Activated CD4-positive, alpha-beta memory T cell treated with anti-CD3 and anti-CD28 coated beads for 36 hours (primary cell): ENCODE measurements around the gene DQX1. TPM values are rescaled to one million over a fixed set of nuclear protein-coding genes. Genes with fewer than 3 reads are reported as not detected.

Experiments
- CTCF ChIA-PET: fragments of 350-600 bp; sonication (Branson Sonifier 250); formaldehyde crosslinking; loops from one replicate; lab custom pipeline; 2021; ENCODE audit warnings: antibody characterized with exemption, inconsistent platforms; lab: Charles Lee
- POLR2A ChIA-PET: fragments of 350-600 bp; sonication (Branson Sonifier 250); formaldehyde crosslinking; loops from one replicate; lab custom pipeline; 2021; ENCODE audit warnings: antibody characterized with exemption; lab: Charles Lee
- DNase-seq: peaks from one replicate; pipeline ENCODE4 v3.0.0-alpha.2; 2020
- H3K27ac Mint-ChIP-seq: one replicate; pipeline ENCODE4 v1.8.0; 2021; ENCODE audit warnings: mixed read lengths
- H3K27me3 Mint-ChIP-seq: one replicate; pipeline ENCODE4 v1.8.0; 2021; ENCODE audit warnings: mixed read lengths
- H3K36me3 Mint-ChIP-seq: one replicate; pipeline ENCODE4 v1.8.0; 2021; ENCODE audit warnings: mixed read lengths
- H3K4me1 Mint-ChIP-seq: one replicate; pipeline ENCODE4 v1.8.0; 2021; ENCODE audit warnings: low read depth, mixed read lengths
- H3K4me3 Mint-ChIP-seq: one replicate; pipeline ENCODE4 v1.8.0; 2021; ENCODE audit warnings: mild to moderate bottlenecking, mixed read lengths
- H3K9me3 Mint-ChIP-seq: one replicate; pipeline ENCODE4 v1.8.0; 2021; ENCODE audit warnings: mixed read lengths
- intact Hi-C: fragments of 100-400 bp; cut with micrococcal nuclease; formaldehyde crosslinking; loops from one replicate; pipeline ENCODE4 v1.15.1; 2023
- total RNA-seq, 2 experiments: library from RNA; stranded (reverse); gene quantifications; one replicate each; pipeline ENCODE4 v1.2.3, GENCODE V29; 2021

DQX1 gene
- total RNA-seq, 2 experiments from 2014 or later: 0.33 to 0.56 TPM

DNA sequence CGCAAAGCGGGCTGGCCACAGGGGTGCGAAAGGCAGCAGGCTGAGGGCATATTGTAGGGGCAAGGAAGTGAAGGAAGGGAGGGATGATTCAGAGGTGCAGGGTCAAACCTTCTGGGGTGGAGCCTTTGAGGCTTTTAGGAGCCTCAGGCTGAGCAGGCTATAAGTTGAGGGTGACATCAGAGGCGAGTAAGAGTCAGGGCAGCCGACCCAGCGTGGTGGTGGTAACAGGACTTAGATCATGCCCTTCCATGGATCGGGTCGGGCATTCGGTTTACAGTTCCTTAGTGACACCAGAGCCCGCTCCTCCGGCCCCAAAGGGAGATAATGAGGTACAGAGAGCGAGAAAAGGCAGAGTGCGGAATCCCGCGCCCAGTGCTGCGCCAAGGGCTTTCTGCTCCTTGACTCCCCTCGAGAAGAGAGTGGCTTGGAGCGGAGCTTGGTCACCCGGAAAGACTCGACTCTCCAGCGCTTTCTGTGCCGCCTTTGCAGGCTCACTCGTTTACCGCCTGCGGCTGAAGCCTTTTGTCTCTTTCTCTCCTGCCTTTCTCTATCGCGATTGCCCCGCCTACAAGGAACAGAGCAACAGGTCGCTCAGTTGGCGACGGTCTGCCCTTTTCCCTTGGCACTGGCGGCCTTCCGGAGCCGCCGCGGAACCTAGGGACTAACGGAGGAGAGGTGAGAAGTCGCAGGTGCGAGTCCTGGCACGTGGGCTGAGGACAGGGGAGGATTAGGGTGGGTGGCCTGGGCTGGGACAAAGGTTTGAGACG lies 27.3 kb downstream of the DQX1 start:
- CTCF ChIA-PET: interaction anchor here (0.9 to 1.7 kb wide), 3 partner anchors 16 to 91 kb away, joined by 3 to 7 read pairs (median 3); partner anchors contain the start of genes CCDC142 and TTC31
- no peaks in the 10 kb centered on the region for H3K9me3 Mint-ChIP-seq
- peaks cover 35% of the 10 kb centered on the region for H3K4me1 Mint-ChIP-seq
- intact Hi-C loops: loop anchor here (1.0 to 5.0 kb wide), 3 partner anchors 15 to 34 kb away; partner anchors contain the start of gene TTC31
- H3K27me3 Mint-ChIP-seq: peaks cover 51% of the 10 kb centered on the region
- peak overlapping the region; percentile 75 for H3K4me3 Mint-ChIP-seq
- H3K36me3 Mint-ChIP-seq: peaks cover under 1% of the 10 kb centered on the region
- H3K27ac Mint-ChIP-seq: peak overlapping the region; percentile 20
- POLR2A ChIA-PET: interaction anchor here (1.0 to 1.3 kb wide), 3 partner anchors 15 to 31 kb away, joined by 3 to 5 read pairs (median 5); partner anchors contain the start of genes AUP1, CCDC142, HTRA2 and TTC31
- DNase-seq: peak; percentile 58

DNA sequence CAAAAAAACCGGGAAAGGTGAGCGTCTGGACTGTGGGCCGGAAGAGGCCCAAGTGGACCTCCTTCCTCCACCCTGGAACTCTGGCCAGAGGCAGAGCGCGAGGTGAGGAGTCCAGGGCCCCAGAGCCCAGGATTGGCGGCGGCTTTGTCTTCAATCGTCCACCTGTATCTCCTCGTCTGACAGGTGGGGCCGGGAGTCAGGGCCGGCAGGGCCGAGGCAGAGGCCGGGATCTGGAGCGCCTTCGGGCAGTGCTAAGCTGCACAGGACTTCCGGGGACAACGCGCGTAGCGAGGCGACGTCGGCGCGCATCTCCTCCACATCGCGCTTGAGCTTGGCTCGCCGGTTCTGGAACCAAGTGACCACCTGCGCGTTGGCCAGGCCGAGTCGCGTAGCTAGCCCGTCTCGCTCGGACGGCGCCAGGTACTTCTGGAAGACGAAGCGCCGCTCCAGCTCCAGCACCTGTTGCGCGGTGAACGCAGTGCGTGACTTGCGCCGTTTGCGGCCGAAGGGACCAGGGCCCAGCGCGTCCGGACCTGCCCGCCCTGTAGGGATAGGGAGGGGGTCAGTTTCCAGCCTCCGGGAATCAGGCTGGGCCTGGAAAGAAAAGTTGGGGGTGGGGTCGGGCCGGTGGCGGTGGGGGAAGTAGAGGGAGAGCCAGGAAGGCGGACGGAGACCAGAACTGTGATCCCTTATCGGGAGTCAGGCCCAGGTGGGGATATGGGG lies 28.1 kb downstream of the DQX1 start:
- Mint-ChIP-seq H3K36me3 (peaks cover 3% of the 10 kb centered on the region), H3K27ac (peak overlapping the region; percentile 20), H3K27me3 (peaks cover 45% of the 10 kb centered on the region), H3K4me1 (peaks cover 28% of the 10 kb centered on the region), H3K4me3 (peak overlapping the region; percentile 75), H3K9me3 (no peaks in the 10 kb centered on the region)
- CTCF ChIA-PET: interaction anchor here (0.9 to 1.7 kb wide), 3 partner anchors 15 to 92 kb away, joined by 3 to 7 read pairs (median 3); partner anchors contain the start of genes CCDC142 and TTC31
- intact Hi-C loops: loop anchor here (1.0 to 5.0 kb wide), 3 partner anchors 15 to 34 kb away; partner anchors contain the start of gene TTC31
- DNase-seq: peak; percentile 42
- POLR2A ChIA-PET: interaction anchor here (1.0 to 1.8 kb wide), 4 partner anchors 9 to 31 kb away, joined by 3 to 6 read pairs (median 5); partner anchors contain the start of genes AUP1, CCDC142, HTRA2 and PCGF1

DNA sequence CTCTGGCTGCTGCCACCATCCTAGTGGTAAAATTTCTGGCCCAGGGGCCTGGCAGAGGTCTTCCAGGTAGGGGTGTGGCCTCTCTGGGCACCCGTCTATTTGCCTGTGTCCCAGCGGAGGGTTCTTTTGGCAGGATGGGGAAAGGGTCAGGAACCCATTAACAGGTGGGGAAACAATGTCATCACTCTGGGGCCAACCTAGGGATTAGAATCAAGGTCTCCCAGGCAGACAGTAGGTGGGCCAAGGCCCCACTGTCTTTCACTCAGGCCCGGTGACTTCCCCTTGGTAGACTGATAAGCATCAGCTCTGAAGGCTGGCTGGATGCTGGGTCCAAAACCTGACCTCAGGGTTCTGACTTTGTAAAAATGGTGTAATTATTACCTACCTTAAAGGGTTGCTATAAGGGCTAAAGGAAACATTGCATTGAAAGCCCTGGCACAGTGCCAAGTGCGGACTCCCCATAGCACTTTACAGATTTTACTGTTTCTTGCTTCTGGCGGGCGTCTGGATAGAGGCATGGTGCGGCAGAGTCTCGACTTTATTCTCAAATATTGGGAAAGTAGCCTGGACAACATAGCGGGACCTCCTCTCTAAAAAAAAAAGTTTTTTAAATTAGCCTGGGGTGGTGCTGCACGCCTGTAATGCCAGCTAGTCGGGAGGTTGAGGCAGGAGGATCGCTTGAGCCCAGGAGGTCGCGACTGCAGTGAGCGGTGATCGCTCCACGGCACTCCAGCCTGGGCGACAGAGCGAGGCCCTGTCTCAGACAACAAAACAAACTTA lies 28.8 kb downstream of the DQX1 start:
- ChIA-PET CTCF (interaction anchor here (0.9 to 1.5 kb wide), 2 partner anchors 15 to 78 kb away, joined by 3 to 7 read pairs; partner anchors contain the start of genes CCDC142 and TTC31), POLR2A (interaction anchor here (1.0 to 1.8 kb wide), 4 partner anchors 10 to 32 kb away, joined by 3 to 6 read pairs (median 5); partner anchors contain the start of genes AUP1, CCDC142, HTRA2 and PCGF1)
- H3K9me3 Mint-ChIP-seq: no peaks in the 10 kb centered on the region
- peaks cover 39% of the 10 kb centered on the region for H3K27me3 Mint-ChIP-seq
- H3K4me1 Mint-ChIP-seq: peaks cover 21% of the 10 kb centered on the region
- H3K27ac Mint-ChIP-seq: no peak overlapping the region
- peaks cover 7% of the 10 kb centered on the region for H3K36me3 Mint-ChIP-seq
- intact Hi-C loops: loop anchor here (5.0 kb wide), 1 partner anchor 35 kb away; no protein-coding TSS in a partner anchor
- no peak for DNase-seq
- H3K4me3 Mint-ChIP-seq: peak overlapping the region; percentile 75

DNA sequence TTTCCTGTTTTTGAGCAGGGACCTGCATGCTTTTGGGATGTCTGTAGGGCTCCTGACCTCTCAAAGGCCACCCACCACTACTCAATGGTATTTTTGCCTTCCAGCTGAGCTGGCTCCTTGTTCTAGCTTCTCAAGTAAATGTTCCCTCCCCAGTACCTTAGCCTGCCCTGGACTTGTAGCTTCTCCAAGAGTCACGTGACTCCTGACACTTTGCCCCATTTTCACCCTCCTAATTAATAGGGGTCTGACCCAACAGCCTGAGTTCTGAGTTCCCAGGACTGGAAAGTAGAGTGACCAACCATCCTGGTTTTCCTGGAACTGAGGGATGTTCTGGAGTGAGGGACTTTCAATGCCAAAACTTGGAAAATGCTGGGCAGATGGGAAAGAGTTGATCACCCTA lies 30.6 kb downstream of the DQX1 start:
- Mint-ChIP-seq H3K27me3 (peaks cover 23% of the 10 kb centered on the region), H3K36me3 (peaks cover 15% of the 10 kb centered on the region), H3K9me3 (no peaks in the 10 kb centered on the region), H3K4me1 (peaks cover 17% of the 10 kb centered on the region), H3K27ac (no peak overlapping the region), H3K4me3 (no peak overlapping the region)
- intact Hi-C loops: loop anchor here (5.0 kb wide), 1 partner anchor 37 kb away; no protein-coding TSS in a partner anchor
- CTCF ChIA-PET: interaction anchor here (0.7 kb wide), 1 partner anchor 49 kb away, joined by 3 read pairs; no protein-coding TSS in a partner anchor
- no peak for DNase-seq
- POLR2A ChIA-PET: no interaction called here

DNA sequence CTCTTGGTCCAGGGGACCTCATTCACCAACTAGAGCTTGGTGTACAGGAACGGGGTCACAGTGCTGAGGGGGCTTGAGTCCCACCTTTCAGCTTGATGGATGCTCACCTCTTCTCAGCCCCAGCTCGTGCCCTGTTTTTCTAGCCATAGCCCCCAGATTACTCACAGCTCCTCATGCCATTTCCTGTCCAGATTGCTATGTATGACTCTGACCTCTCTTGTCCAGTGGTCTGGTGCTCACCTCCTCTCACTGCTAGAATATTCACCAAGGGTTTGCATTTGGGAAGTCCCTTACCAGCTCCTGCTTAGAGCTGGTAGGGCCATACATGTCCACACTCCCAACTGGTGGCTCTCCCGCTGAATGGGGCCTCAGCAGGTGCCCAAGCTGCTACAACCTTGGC lies 32.5 kb downstream of the DQX1 start:
- no peak for DNase-seq
- peaks cover 11% of the 10 kb centered on the region for H3K4me1 Mint-ChIP-seq
- H3K27ac Mint-ChIP-seq: no peak overlapping the region
- H3K27me3 Mint-ChIP-seq: peaks cover 7% of the 10 kb centered on the region
- no peaks in the 10 kb centered on the region for H3K9me3 Mint-ChIP-seq
- ChIA-PET POLR2A (interaction anchor here (1.1 kb wide), 1 partner anchor 21 kb away, joined by 3 read pairs; no protein-coding TSS in a partner anchor), CTCF (interaction anchor here (0.6 to 1.4 kb wide), 3 partner anchors 10 to 13 kb away, joined by 3 to 6 read pairs (median 4); partner anchors contain the start of genes CCDC142 and TTC31)
- intact Hi-C loops: no loop called here
- no peak overlapping the region for H3K4me3 Mint-ChIP-seq
- peaks cover 20% of the 10 kb centered on the region for H3K36me3 Mint-ChIP-seq

DNA sequence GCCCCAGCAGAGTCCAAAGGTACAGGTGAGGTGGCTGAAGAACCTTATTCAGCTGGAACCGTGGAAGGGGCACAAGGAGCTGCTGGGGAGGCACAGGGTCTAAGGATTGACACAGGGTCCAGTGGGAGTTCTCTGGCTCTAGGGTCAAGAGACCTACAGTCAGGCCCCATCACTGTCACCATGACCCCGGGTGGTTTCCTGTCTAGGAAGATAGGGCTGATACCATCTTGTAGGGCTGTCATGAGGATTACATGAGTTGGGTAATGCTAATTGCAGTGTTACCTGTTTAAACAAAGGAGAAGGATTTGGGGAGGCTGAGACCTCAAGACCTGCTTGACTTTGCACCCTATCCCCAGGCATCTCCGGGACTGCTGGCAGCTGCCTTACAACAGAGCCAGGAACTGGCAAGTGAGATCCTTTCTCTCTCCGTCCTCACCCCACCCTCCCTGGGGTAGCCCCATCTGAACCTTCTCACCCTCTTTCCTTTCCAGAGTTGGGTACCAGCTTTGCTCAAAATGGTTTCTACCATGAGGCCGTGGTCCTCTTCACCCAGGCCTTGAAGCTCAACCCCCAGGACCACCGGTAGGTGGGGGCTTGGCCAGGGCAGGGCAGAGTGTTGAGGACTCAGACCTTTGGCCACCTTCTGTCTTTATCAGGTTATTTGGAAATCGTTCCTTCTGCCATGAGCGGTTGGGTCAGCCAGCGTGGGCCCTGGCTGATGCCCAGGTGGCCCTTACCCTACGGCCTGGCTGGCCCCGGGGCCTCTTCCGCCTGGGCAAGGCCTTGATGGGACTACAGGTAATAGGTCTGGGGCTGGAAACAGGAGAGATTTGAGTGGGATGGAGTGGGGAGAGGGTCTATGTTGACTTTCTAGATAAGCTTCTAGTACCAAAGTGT lies 34.1 kb downstream of the DQX1 start:
- H3K4me3 Mint-ChIP-seq: no peak overlapping the region
- no peak for DNase-seq
- H3K9me3 Mint-ChIP-seq: no peaks in the 10 kb centered on the region
- no peak overlapping the region for H3K27ac Mint-ChIP-seq
- no peaks in the 10 kb centered on the region for H3K4me1 Mint-ChIP-seq
- CTCF ChIA-PET: no interaction called here
- H3K36me3 Mint-ChIP-seq: peaks cover 21% of the 10 kb centered on the region
- intact Hi-C loops: no loop called here
- POLR2A ChIA-PET: interaction anchor here (1.4 kb wide), 1 partner anchor 10 kb away, joined by 3 read pairs; no protein-coding TSS in a partner anchor
- no peaks in the 10 kb centered on the region for H3K27me3 Mint-ChIP-seq

DNA sequence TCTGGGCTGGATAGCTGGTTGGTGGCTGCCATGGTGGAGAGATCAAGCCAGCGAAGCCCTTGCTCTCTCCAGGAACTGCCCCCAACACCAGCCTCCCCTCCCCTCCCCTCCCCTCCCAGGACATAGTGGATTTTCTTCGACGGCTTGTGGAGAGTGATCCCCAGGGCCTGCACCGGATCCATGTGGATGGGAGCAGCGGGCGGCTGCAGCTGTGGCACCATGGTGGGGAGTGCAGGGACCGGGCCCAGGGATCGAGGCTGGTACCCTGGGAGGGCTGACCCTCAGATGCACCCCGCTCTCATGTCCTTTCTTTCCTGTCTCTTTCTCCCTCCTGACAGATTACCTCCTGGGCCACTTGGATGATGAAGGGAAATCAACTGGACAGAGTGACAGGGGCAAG lies 36.1 kb downstream of the DQX1 start:
- Mint-ChIP-seq H3K4me3 (no peak overlapping the region), H3K27ac (no peak overlapping the region), H3K9me3 (no peaks in the 10 kb centered on the region), H3K36me3 (peaks cover 29% of the 10 kb centered on the region), H3K27me3 (no peaks in the 10 kb centered on the region), H3K4me1 (peaks cover 2% of the 10 kb centered on the region)
- POLR2A ChIA-PET: interaction anchor here (0.8 kb wide), 1 partner anchor 41 kb away, joined by 4 read pairs; no protein-coding TSS in a partner anchor
- no peak for DNase-seq
- CTCF ChIA-PET: interaction anchor here (1.6 to 2.3 kb wide), 2 partner anchors 96 to 98 kb away, joined by 3 to 6 read pairs; no protein-coding TSS in a partner anchor
- intact Hi-C loops: no loop called here

DNA sequence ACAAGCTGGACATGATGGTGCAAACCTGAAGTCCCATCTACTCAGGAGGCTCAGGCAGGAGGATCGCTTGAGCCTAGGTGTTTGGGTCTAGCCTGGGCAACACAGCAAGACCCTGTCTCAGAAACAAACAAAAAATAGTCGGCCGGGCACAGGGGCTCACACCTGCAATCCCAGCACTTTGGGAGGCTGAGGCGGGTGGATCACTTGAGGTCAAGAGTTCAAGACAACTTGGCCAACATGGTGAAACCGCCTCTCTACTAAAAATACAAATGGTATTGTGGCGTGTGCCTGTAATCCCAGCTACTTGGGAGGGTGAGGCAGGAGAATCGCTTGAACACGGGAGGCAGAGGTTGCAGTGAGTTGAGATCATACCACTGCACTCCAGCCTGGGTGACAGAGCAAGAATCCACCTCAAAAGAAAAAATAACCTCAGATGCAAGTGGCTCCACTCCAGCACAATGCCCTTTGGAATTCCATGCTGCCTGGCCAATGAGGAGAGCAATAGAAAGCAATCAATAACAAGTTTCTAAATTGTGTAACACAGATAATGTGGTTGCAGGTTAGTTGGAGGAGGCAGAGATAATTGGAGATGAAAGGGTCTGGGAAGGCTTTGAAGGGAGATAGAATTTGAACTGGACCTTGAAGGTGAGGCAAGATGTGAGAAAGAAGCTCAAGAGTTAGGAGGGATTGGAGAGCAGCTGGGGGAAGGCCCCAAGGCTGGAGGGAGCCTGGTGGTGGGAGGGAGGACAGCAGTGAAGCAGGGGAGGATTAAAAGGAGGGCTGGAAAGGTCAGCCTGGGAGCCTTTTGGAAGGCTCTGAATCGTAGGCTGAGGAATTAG lies 37.2 kb downstream of the DQX1 start:
- H3K36me3 Mint-ChIP-seq: peaks cover 31% of the 10 kb centered on the region
- POLR2A ChIA-PET: interaction anchor here (0.8 kb wide), 1 partner anchor 42 kb away, joined by 4 read pairs; no protein-coding TSS in a partner anchor
- DNase-seq: no peak
- H3K4me1 Mint-ChIP-seq: peaks cover 4% of the 10 kb centered on the region
- no peaks in the 10 kb centered on the region for H3K9me3 Mint-ChIP-seq
- intact Hi-C loops: no loop called here
- H3K27me3 Mint-ChIP-seq: no peaks in the 10 kb centered on the region
- H3K27ac Mint-ChIP-seq: no peak overlapping the region
- H3K4me3 Mint-ChIP-seq: no peak overlapping the region
- CTCF ChIA-PET: interaction anchor here (0.6 to 2.3 kb wide), 3 partner anchors 77 to 100 kb away, joined by 3 to 6 read pairs (median 3); no protein-coding TSS in a partner anchor

DNA sequence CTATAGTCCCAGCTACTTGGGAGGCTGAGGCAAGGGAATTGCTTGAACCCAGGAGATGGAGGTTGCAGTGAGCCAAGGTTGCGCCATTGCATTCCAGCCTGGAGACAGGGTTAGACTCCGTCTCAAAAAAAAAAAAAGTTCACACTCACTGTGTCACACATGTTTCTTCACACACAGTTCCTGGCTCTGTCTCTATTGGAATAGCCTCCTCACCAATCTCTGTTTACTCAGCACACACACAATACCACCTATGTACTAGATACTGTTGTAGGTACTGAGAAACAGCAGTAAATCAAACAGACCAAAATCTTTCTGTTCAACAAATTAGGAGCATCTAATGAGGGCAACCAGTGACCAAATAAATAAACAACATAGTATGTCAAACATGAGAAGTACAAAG lies 39.9 kb downstream of the DQX1 start:
- H3K4me3 Mint-ChIP-seq: no peak overlapping the region
- no peaks in the 10 kb centered on the region for H3K9me3 Mint-ChIP-seq
- no peak for DNase-seq
- intact Hi-C loops: no loop called here
- H3K36me3 Mint-ChIP-seq: peaks cover 27% of the 10 kb centered on the region
- POLR2A ChIA-PET: no interaction called here
- H3K4me1 Mint-ChIP-seq: peaks cover 18% of the 10 kb centered on the region
- CTCF ChIA-PET: interaction anchor here (8.8 kb wide), 1 partner anchor 100 kb away, joined by 145 read pairs; no protein-coding TSS in a partner anchor
- no peak overlapping the region for H3K27ac Mint-ChIP-seq
- H3K27me3 Mint-ChIP-seq: no peaks in the 10 kb centered on the region
